ENCODE measurements around the gene CYSLTR2. TPM values are rescaled to one million over a fixed set of nuclear protein-coding genes. Genes with fewer than 3 reads are reported as not detected.
A peak's percentile ranks its signal among the peaks of the same experiment; 100 is the strongest.
"Not testable (repeated sequence)": the region's sequence is repeated elsewhere in the genome, so short reads cannot be mapped to it uniquely, and the experiment has no call there.

The CYSLTR2 gene
- total RNA-seq, 2 experiments from 2014 or later: 2.7 to 4.0 TPM

DNA sequence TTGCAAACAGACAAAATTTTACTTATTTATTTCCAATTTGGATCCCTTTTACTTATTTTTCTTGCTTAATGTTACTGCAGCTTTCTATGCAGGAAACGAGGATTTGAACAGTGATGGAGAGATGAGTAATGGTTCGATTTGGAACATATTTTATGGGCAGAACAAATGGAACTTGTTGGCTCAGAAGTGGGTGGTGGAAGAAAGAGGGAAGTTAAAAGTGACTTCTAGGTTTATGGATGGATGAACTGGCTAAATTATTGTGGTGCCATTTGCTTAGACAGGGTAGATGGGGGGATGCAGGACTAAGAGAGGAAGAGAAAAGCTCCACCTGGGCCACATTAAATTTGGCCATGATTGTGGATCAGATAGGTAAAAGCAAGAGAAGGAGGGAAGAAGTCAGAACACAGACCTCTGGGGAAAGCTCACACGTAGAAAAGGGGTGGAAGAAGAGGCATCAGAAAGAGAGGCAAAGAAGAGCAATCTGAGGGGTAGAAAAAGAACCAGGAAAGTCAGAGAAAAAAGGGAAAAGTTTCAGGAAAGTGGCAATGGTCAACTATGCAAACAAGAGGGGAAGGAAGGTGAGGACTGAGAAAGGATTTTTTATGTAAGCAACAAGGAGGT lies 768 bp upstream of the CYSLTR2 start:
- H3K27ac Mint-ChIP-seq: peak overlapping the region; percentile 81
- CTCF ChIA-PET: interaction anchor here (1.5 to 2.2 kb wide), 2 partner anchors 72 to 116 kb away, joined by 5 to 8 read pairs; no protein-coding TSS in a partner anchor
- peak overlapping the region; percentile 77 for H3K4me3 Mint-ChIP-seq
- no peaks in the 10 kb centered on the region for H3K9me3 Mint-ChIP-seq (ENCODE audit: low read depth)
- no peaks in the 10 kb centered on the region for H3K27me3 Mint-ChIP-seq
- peaks cover 22% of the 10 kb centered on the region for H3K4me1 Mint-ChIP-seq
- DNase-seq (no peak), ATAC-seq (no peak)
- no peaks in the 10 kb centered on the region for H3K36me3 Mint-ChIP-seq

DNA sequence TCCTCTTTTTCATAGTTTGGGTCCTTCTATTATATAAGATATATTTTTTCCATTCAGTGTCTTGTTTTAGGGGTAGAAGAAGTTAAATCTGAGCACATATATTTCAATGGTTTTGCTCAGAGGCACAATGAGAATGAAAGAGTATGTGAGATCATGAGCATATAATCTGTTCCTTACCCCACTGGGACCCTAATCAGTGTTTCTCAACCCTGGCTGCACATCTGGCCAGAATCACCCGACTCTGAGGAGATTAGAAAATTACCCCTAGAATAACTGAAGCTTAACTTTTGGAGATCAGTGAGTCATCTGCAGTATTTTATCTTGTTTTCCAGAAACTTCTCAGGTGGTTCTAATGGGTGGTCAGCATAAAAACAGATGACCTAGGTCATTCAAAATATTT lies 782 bp downstream of the CYSLTR2 start:
- ATAC-seq (no peak), DNase-seq (no peak)
- H3K9me3 Mint-ChIP-seq (ENCODE audit: low read depth): no peaks in the 10 kb centered on the region
- CTCF ChIA-PET: interaction anchor here (0.7 to 2.2 kb wide), 2 partner anchors 74 to 535 kb away, joined by 4 to 8 read pairs; no protein-coding TSS in a partner anchor
- H3K27ac Mint-ChIP-seq: no peak overlapping the region
- H3K36me3 Mint-ChIP-seq: no peaks in the 10 kb centered on the region
- no peaks in the 10 kb centered on the region for H3K27me3 Mint-ChIP-seq
- H3K4me1 Mint-ChIP-seq: peaks cover 24% of the 10 kb centered on the region
- H3K4me3 Mint-ChIP-seq: peak overlapping the region; percentile 77

DNA sequence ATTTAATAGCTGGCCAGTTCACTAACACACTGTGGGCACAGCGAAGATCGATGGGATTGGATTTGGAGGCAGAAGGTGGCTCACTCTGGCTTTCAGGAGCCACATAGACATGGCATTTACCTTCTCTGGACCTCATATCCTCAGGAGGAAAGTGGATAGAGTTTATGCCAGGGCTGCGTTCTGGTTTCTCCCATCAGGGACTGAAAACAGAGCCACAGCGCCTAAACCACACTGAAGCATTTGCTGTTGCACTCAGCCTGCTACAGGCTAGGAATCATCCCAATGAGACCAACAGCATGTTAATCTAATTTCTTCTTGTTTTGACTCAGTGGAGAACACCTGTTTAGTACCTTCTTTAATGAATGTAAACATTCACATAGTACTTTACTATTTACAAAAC lies 1.6 kb downstream of the CYSLTR2 start:
- no peaks in the 10 kb centered on the region for H3K27me3 Mint-ChIP-seq
- ATAC-seq (no peak), DNase-seq (no peak)
- H3K4me1 Mint-ChIP-seq: peaks cover 28% of the 10 kb centered on the region
- no peak overlapping the region for H3K27ac Mint-ChIP-seq
- CTCF ChIA-PET: interaction anchor here (0.9 kb wide), 1 partner anchor 477 kb away, joined by 3 read pairs; no protein-coding TSS in a partner anchor
- H3K9me3 Mint-ChIP-seq (ENCODE audit: low read depth): no peaks in the 10 kb centered on the region
- peak overlapping the region; percentile 2 for H3K4me3 Mint-ChIP-seq
- no peaks in the 10 kb centered on the region for H3K36me3 Mint-ChIP-seq

DNA sequence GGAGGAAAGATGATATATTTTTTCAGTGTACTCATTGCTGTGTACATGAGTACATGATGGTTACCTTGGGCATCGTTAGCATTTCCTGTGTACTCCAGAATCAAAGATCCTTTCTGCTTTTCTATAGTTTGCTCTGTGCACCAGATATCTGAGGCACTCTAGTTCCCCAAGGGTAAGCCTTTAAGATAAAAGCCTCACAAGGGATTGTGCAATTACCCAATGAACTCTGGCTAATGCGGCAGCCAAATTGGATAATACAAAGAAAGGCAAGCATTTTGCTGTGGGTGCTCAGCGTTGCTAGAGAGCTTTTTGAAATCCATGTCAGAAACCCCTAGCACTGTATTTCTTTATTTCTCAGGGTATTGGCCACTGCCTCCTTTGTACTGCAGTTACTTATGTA lies 2.9 kb downstream of the CYSLTR2 start:
- H3K27ac Mint-ChIP-seq: no peak overlapping the region
- H3K4me1 Mint-ChIP-seq: peaks cover 31% of the 10 kb centered on the region
- H3K36me3 Mint-ChIP-seq: no peaks in the 10 kb centered on the region

DNA sequence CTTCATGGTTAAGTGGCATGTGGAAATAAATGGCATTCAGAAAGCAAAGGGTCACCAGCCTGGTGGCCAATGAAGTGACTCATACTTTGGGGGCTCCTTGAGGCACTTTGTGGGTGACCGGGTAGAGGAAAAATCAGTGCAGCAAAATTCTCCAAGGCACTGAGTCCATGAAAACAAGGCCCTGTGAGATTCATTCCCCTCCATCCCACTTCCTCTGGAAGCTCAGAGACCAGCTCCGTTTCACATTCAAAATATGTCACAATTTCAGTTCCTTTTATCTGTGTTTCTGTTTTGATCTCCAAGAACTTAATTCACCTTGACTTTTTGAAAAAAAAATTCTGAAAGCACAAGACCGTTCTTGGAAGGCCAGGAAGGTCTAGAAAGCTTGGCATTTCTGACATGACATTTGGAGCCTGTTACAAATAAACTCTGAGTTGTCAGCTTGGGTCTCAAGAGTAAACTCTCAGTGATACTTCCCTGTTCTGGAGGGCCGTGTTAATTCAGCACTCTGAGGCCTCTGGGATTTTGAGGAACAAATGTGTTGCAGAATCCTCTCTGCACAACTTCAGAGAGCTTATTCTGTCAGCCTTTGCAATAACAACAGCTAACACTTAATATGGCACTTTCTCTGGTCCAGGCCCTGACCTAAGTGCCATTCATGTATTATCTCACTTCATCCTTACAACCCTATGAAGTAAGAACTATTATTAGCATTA lies 6.8 kb downstream of the CYSLTR2 start:
- CTCF ChIA-PET: no interaction called here
- H3K27ac Mint-ChIP-seq: no peak overlapping the region
- H3K36me3 Mint-ChIP-seq: peaks cover 2% of the 10 kb centered on the region
- H3K9me3 Mint-ChIP-seq (ENCODE audit: low read depth): peaks cover 11% of the 10 kb centered on the region
- peaks cover 11% of the 10 kb centered on the region for H3K4me1 Mint-ChIP-seq
- DNase-seq: no peak
- ATAC-seq: no peak
- H3K4me3 Mint-ChIP-seq: no peak overlapping the region
- H3K27me3 Mint-ChIP-seq: no peaks in the 10 kb centered on the region

More for the DNA sequence above, 2.9 kb downstream of the CYSLTR2 start:
- DNase-seq (no peak), ATAC-seq (no peak)
- H3K9me3 Mint-ChIP-seq (ENCODE audit: low read depth): no peaks in the 10 kb centered on the region
- H3K4me3 Mint-ChIP-seq: no peak overlapping the region
- no peaks in the 10 kb centered on the region for H3K27me3 Mint-ChIP-seq
- CTCF ChIA-PET: no interaction called here

DNA sequence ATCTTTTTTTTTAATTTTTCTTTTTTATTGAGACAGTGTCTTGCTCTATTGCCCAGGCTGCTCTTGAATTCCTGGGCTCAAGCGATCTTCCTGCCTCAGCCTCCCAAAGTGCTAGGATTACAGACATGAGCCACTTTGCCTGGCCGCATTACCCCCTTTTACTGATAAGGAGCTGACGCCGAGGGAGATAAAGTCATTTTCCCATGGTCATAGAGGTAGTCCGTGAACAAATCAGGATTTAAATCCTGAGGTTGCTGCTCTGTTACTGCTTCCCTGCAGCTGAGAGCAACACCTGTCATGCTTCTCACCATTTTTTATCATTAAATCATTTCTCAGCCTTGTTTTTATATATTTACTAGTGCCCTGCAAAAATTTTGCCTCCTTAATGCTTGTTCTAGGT lies 7.4 kb downstream of the CYSLTR2 start:
- no peak overlapping the region for H3K27ac Mint-ChIP-seq
- H3K4me1 Mint-ChIP-seq: peaks cover 11% of the 10 kb centered on the region
- DNase-seq (no peak), ATAC-seq (no peak)
- CTCF ChIA-PET: no interaction called here
- H3K4me3 Mint-ChIP-seq: no peak overlapping the region
- H3K9me3 Mint-ChIP-seq (ENCODE audit: low read depth): peaks cover 16% of the 10 kb centered on the region
- peaks cover 8% of the 10 kb centered on the region for H3K36me3 Mint-ChIP-seq
- no peaks in the 10 kb centered on the region for H3K27me3 Mint-ChIP-seq

DNA sequence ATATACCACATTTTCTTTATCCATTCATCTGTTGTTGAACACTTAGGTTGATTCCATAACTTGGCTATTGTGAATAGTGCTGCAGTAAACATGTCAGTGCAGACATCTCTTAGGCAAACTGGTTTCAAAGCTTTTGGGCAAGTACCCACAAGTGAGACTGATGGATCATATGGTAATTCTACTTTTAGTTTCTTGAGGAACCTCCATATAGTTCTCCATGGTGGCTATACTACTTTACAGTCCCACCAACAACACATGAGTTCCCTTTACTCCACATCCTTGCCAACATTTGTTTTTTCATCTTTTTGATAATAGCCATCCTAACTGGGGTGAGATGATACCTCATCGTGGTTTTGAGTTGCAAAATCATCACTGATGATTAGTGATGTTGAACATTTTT lies 8.5 kb downstream of the CYSLTR2 start:
- Mint-ChIP-seq H3K27ac (no peak overlapping the region), H3K27me3 (no peaks in the 10 kb centered on the region), H3K4me1 (peaks cover 8% of the 10 kb centered on the region), H3K36me3 (peaks cover 17% of the 10 kb centered on the region), H3K9me3 (ENCODE audit: low read depth) (peaks cover 27% of the 10 kb centered on the region), H3K4me3 (no peak overlapping the region)
- no peak for ATAC-seq
- CTCF ChIA-PET: no interaction called here
- DNase-seq: no peak

DNA sequence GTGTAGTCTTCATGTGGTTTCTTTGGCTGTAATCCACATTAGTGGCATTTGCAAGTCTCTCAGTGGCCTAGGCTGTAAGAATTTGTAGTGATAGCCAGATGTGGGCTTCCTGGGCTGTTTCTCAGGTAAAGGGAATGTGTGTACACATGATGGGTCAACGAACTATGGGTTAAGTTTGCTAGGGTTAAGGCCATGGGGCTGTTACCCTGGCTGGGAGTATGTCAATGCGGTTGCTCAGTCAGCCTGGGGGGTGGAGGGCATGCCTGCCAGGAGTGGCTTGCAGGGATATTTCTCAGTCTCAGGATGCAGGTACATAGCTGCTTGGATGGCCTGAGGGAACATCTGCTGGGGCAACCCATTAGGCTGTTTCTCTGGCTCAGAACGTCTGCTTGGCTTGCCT lies 13.4 kb downstream of the CYSLTR2 start:
- ATAC-seq (no peak), DNase-seq (no peak)
- H3K9me3 Mint-ChIP-seq (ENCODE audit: low read depth): peaks cover 31% of the 10 kb centered on the region
- H3K27ac Mint-ChIP-seq: no peak overlapping the region
- H3K27me3 Mint-ChIP-seq: no peaks in the 10 kb centered on the region
- no peak overlapping the region for H3K4me3 Mint-ChIP-seq
- peaks cover 27% of the 10 kb centered on the region for H3K36me3 Mint-ChIP-seq
- CTCF ChIA-PET: no interaction called here
- H3K4me1 Mint-ChIP-seq: no peaks in the 10 kb centered on the region

DNA sequence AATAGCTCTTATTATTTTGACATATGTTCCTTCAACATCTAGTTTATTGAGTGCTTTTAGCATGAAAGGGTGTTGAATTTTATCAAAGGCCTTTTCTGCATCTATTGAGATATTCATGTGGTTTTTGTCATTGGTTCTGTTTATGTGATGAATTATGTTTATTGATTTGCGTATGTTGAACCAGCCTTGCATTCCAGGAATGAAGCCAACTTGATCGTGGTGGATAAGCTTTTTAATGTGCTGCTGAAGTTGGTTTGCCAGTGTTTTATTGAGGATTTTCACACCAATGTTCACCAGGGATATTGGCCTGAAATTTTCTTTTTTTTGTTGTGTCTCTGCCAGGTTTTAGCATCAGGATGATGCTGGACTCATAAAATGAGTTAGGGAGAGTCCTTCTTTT lies 17.7 kb downstream of the CYSLTR2 start:
- H3K27ac Mint-ChIP-seq, ATAC-seq, H3K27me3 Mint-ChIP-seq, H3K4me1 Mint-ChIP-seq, DNase-seq, H3K4me3 Mint-ChIP-seq: not testable (repeated sequence)
- Mint-ChIP-seq H3K9me3 (ENCODE audit: low read depth) (peaks cover 16% of the 10 kb centered on the region), H3K36me3 (peaks cover 18% of the 10 kb centered on the region)
- CTCF ChIA-PET: interaction anchor here (0.9 kb wide), 1 partner anchor 97 kb away, joined by 3 read pairs; no protein-coding TSS in a partner anchor

DNA sequence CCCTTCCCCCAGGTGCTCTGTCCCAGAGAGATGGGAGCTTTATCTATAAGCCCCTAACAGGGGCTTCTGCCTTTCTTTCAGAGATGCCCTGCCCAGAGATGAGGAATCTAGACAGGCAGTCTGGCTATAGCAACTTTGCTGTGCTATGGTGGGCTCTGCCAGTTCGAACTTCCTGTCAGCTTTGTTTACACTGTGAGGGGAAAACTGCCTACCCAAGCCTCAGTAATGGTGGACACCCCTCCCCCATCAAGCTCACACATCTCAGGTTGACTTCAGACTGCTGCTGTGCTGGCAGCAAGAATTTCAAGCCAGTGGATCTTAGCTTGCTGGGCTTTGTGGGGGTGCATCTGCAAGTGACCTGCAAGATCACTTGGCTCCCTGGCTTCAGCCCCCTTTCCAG lies 21.5 kb downstream of the CYSLTR2 start:
- ATAC-seq: no peak
- H3K36me3 Mint-ChIP-seq: peaks cover 8% of the 10 kb centered on the region
- no peak overlapping the region for H3K27ac Mint-ChIP-seq
- H3K9me3 Mint-ChIP-seq (ENCODE audit: low read depth): peaks cover 4% of the 10 kb centered on the region
- H3K4me3 Mint-ChIP-seq: no peak overlapping the region
- DNase-seq: no peak
- peaks cover 8% of the 10 kb centered on the region for H3K4me1 Mint-ChIP-seq
- CTCF ChIA-PET: no interaction called here
- H3K27me3 Mint-ChIP-seq: no peaks in the 10 kb centered on the region

DNA sequence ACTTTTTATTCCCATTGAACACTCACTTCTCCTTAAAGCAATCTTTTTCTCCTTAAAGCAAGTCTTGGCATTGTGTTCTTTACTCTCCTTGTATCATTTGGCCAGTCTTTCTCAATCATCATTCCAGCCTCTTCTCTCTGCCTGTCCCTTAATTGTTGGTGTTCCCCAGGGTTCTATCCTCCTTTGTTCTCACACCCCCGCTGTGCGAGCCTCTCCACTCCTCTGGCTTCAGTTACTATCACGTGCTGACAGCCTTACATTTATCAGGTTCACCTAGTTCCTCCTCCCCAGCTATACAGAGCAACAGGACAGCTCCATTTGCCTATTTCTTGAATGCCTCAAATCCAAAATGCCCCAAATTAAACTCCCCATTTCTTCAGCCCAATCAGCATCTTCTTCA lies 24.6 kb downstream of the CYSLTR2 start:
- Mint-ChIP-seq H3K4me1 (peaks cover 8% of the 10 kb centered on the region), H3K27ac (no peak overlapping the region), H3K9me3 (ENCODE audit: low read depth) (peaks cover 4% of the 10 kb centered on the region), H3K4me3 (no peak overlapping the region), H3K27me3 (no peaks in the 10 kb centered on the region), H3K36me3 (no peaks in the 10 kb centered on the region)
- no peak for ATAC-seq
- DNase-seq: no peak
- CTCF ChIA-PET: no interaction called here

DNA sequence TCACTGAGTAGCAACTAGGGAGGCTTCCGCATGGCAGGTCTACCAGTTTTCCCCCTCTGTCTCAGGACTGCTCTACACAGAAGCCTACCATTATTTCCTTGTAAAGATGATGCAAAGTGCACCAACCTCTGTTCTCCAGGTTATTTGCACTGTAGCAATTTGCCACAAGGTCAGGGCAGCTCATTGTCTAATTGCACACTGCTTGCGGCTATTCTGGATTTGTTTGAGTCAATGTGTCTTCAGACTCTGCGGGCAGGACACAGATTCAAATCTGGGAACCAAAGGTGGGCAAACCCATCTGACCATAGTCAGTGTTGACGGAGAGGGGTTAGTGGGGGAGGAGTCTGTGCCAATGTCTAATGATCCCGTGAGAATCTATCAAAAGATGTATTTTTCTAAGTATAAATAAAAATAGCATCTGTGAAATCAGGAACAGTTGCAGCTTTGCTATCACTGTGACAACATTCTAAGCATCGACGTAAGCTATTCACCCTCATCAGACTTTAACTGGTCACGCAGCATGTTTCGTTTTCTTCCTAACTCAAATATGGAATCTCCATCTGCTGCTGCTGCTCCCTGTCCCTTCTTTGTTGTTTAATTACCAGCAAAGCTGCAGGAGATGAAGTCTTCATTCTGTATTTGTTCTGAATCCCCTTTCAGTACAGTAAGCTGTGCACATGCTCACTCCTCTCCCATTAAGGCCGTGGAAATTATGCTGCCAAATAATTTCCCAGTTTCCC lies 26.4 kb downstream of the CYSLTR2 start:
- Mint-ChIP-seq H3K27me3 (no peaks in the 10 kb centered on the region), H3K4me1 (peaks cover 8% of the 10 kb centered on the region)

DNA sequence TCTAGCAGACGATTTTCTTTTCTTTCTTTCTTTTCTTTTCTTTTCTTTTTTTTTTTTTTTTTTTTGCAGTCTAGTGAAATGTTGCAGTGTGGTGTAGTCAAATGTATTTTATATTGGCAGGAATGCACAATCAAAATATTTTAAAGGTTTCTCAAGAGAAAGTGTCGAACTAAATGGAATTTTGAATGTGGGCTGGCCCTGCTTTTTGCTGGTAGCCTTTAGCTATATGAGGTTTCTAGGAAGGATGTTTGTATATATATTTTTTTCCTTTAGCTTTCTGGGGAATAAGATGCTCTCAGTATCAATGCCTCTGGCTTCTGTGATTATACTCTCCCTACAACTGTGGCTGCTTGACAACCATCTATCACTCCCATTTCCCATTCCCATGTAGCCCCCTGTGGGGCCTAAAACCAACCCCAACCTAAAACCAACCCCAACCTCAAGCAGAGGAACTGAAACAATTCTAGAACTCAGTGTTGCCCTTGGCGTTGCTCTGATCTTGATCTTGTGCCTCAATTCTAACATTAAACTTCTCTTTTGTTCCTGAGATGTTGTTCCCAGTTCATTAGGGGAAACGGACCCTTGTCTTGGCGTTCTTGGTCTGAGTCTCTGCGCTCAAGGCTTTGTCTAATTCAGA lies 27.1 kb downstream of the CYSLTR2 start:
- no peaks in the 10 kb centered on the region for H3K27me3 Mint-ChIP-seq
- no peak for ATAC-seq

More for the DNA sequence above, 26.4 kb downstream of the CYSLTR2 start:
- DNase-seq (no peak), ATAC-seq (no peak)
- CTCF ChIA-PET: interaction anchor here (0.6 kb wide), 1 partner anchor 42 kb away, joined by 4 read pairs; no protein-coding TSS in a partner anchor
- H3K36me3 Mint-ChIP-seq: peaks cover 2% of the 10 kb centered on the region
- no peak overlapping the region for H3K4me3 Mint-ChIP-seq
- no peak overlapping the region for H3K27ac Mint-ChIP-seq
- no peaks in the 10 kb centered on the region for H3K9me3 Mint-ChIP-seq (ENCODE audit: low read depth)

More for the DNA sequence above, 27.1 kb downstream of the CYSLTR2 start:
- DNase-seq: no peak
- Mint-ChIP-seq H3K36me3 (peaks cover 2% of the 10 kb centered on the region), H3K9me3 (ENCODE audit: low read depth) (no peaks in the 10 kb centered on the region), H3K27ac (no peak overlapping the region), H3K4me3 (no peak overlapping the region), H3K4me1 (peaks cover 8% of the 10 kb centered on the region)
- CTCF ChIA-PET: interaction anchor here (0.6 kb wide), 2 partner anchors 33 to 42 kb away, joined by 3 to 4 read pairs; no protein-coding TSS in a partner anchor

Measured in activated CD8-positive, alpha-beta memory T cell treated with anti-CD3 and anti-CD28 coated beads, Interleukin-2, amount 10 ng/mL, durations not matched to agents 7 days and 5 days (primary cell).